ENCODE data around the gene NME3. TPM values are rescaled to one million over a fixed set of nuclear protein-coding genes. Genes with fewer than 3 reads are reported as not detected.
A peak's percentile ranks its signal among the peaks of the same experiment; 100 is the strongest.

NME3 gene
- total and polyA plus RNA-seq, 2 of the 13 experiments (the other 11 are each of a cell fraction or from before 2014, with no cell fraction given): 10.4 to 15.9 TPM

GRCh38 chr16:1745181-1745899, 26.0 kb downstream of the NME3 start:
- FAIRE-seq (no peak), DNase-seq (ENCODE audit: low spot score) (no peak), ATAC-seq (no peak)
- Histone ChIP-seq H3K4me1 (ENCODE audit: insufficient read depth, low read length) (no peaks in the 10 kb centered on the region), H4K20me1 (ENCODE audit: insufficient read depth, low read length) (no peaks in the 10 kb centered on the region), H3K27me3 (ENCODE audit: control insufficient read depth in 1 of 2, insufficient read depth in 2 of 2, low read length in 2 of 2) (no peaks in the 10 kb centered on the region), H3K36me3 (replicated peaks in 1 of 2; ENCODE audit: control insufficient read depth in 1 of 2, insufficient read depth in 2 of 2, low read length in 2 of 2) (peaks cover 15 to 50% of the 10 kb centered on the region in 2 experiments; a peak in 4 of 5 replicates), H3K4me2 (ENCODE audit: low read depth, low read length) (no peak overlapping the region), H3K4me3 (replicated peaks in 1 of 3; ENCODE audit: insufficient read depth in 1 of 3, low read depth in 2 of 3, low read length in 3 of 3) (no peak overlapping the region), H3K9ac (ENCODE audit: insufficient read depth, low read depth, low read length) (no peak overlapping the region), H3K9me3 (ENCODE audit: low read length) (no peaks in the 10 kb centered on the region), H3K79me2 (ENCODE audit: insufficient read depth, low read length) (no peaks in the 10 kb centered on the region), H2AFZ (ENCODE audit: low read length) (no peak overlapping the region), H3K27ac (ENCODE audit: extremely low read length, insufficient read depth, low read length) (no peak overlapping the region)
- 96% methylated on average over 14 of the region's 25 CpGs for WGBS (ENCODE audit: low lambda C conversion rate)
- TSS peak; percentile 24 for BruUV-seq (replicated peaks)
- POLR2A ChIA-PET: no interaction called here
- TF ChIP-seq, protein P1, sequence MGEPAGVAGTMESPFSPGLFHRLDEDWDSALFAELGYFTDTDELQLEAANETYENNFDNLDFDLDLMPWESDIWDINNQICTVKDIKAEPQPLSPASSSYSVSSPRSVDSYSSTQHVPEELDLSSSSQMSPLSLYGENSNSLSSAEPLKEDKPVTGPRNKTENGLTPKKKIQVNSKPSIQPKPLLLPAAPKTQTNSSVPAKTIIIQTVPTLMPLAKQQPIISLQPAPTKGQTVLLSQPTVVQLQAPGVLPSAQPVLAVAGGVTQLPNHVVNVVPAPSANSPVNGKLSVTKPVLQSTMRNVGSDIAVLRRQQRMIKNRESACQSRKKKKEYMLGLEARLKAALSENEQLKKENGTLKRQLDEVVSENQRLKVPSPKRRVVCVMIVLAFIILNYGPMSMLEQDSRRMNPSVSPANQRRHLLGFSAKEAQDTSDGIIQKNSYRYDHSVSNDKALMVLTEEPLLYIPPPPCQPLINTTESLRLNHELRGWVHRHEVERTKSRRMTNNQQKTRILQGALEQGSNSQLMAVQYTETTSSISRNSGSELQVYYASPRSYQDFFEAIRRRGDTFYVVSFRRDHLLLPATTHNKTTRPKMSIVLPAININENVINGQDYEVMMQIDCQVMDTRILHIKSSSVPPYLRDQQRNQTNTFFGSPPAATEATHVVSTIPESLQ (CRISPR knock-in tag; conservative IDR thresholded peaks at IDR 0.05): no peak
- no peak for TF ChIP-seq KDM6A (CRISPR knock-in tag; IDR thresholded peaks at IDR 0.05; ENCODE audit: low read depth)
- no peak for TF ChIP-seq ZKSCAN1 (IDR thresholded peaks at IDR 0.05; ENCODE audit: low read length)
- no peak for TF ChIP-seq RXRB (CRISPR knock-in tag; IDR thresholded peaks at IDR 0.05; ENCODE audit: borderline replicate concordance)
- TF ChIP-seq SRSF1 (optimal IDR thresholded peaks at IDR 0.05; ENCODE audit: low read depth, low read length): no peak
- TF ChIP-seq FLYWCH1 (CRISPR knock-in tag; IDR thresholded peaks at IDR 0.05): no peak
- no peak for TF ChIP-seq CBX1 (IDR thresholded peaks at IDR 0.05; ENCODE audit: low read depth)
- no peak for TF ChIP-seq BHLHE40 (IDR thresholded peaks at IDR 0.05; ENCODE audit: low read length)
- TF ChIP-seq HNRNPL (IDR thresholded peaks at IDR 0.05; ENCODE audit: low read depth, low read length): no peak
- no peak for TF ChIP-seq ATF7-NPFF (CRISPR knock-in tag; IDR thresholded peaks at IDR 0.05; ENCODE audit: low read depth)
- TF ChIP-seq TP53 (CRISPR knock-in tag; conservative IDR thresholded peaks at IDR 0.05): no peak
- intact Hi-C loops (cut with micrococcal nuclease; ENCODE audit: unreplicated experiment): no loop called here
- CTCF ChIA-PET (ENCODE audit: low intra/inter-chr PET ratio, low total read pairs): no interaction called here
- in situ Hi-C loops (cut with HindIII; ENCODE audit: extremely low pct_ligation_motif_present, low pct_unique_long_range_greater_than_20kb): no loop called here

All from HepG2 (cell line).